HG03066 (cell line): ENCODE data around the gene TBC1D22B.

Source experiments
- ATAC-seq: cut with Tn5 transposase; IDR thresholded peaks from one replicate; pipeline ENCODE4 v1.9.1; 2021; ENCODE audit warnings: low read depth; ENCODE audit not compliant: unreplicated experiment

TBC1D22B gene

GRCh38 chr6:37239526-37239925 is 18.0 kb upstream of the TBC1D22B start:
- ATAC-seq, result no peak

GRCh38 chr6:37239950-37240713 is 17.4 kb upstream of the TBC1D22B start:
- no peak for ATAC-seq

GRCh38 chr6:37241131-37241530 is 16.4 kb upstream of the TBC1D22B start:
- ATAC-seq, result no peak

- no peak for ATAC-seq
Observed at GRCh38 chr6:37241775-37242428, 15.7 kb upstream of the TBC1D22B start.

GRCh38 chr6:37242429-37243052 is 15.0 kb upstream of the TBC1D22B start:
- ATAC-seq, result no peak

GRCh38 chr6:37243131-37243815 is 14.3 kb upstream of the TBC1D22B start:
- no peak for ATAC-seq

- no peak for ATAC-seq
Observed at GRCh38 chr6:37243816-37244370, 13.7 kb upstream of the TBC1D22B start.

- no peak for ATAC-seq
Observed at GRCh38 chr6:37244430-37245310, 12.9 kb upstream of the TBC1D22B start.

GRCh38 chr6:37251211-37251780 is 6.3 kb upstream of the TBC1D22B start:
- ATAC-seq, result no peak

GRCh38 chr6:37253486-37254007 is 4.0 kb upstream of the TBC1D22B start:
- ATAC-seq, result no peak

GRCh38 chr6:37254881-37255280 is 2.7 kb upstream of the TBC1D22B start:
- ATAC-seq, result no peak

- ATAC-seq, result no peak
Observed at GRCh38 chr6:37256692-37257319, 766 bp upstream of the TBC1D22B start.

- ATAC-seq, result no peak
Observed at GRCh38 chr6:37257320-37257633, 295 bp upstream of the TBC1D22B start.

- ATAC-seq, result no peak
Observed at GRCh38 chr6:37258405-37259105, 983 bp downstream of the TBC1D22B start.

- no peak for ATAC-seq
Observed at GRCh38 chr6:37259191-37259590, 1.6 kb downstream of the TBC1D22B start.

GRCh38 chr6:37260040-37260439 is 2.5 kb downstream of the TBC1D22B start:
- no peak for ATAC-seq

GRCh38 chr6:37260444-37260843 is 2.9 kb downstream of the TBC1D22B start:
- no peak for ATAC-seq

- ATAC-seq, result no peak
Observed at GRCh38 chr6:37261198-37261597, 3.6 kb downstream of the TBC1D22B start.
